Neural crest cell (in vitro differentiated cells): ENCODE data around the gene CRACR2B. TPM values are rescaled to one million over a fixed set of nuclear protein-coding genes. Genes with fewer than 3 reads are reported as not detected.

ENCODE experiments used
- DNase-seq: peaks from one replicate; pipeline ENCODE4 v3.0.0; 2021; ENCODE audit warnings: low read depth, mixed read lengths, low spot score
- H3K27ac Mint-ChIP-seq: one replicate; pipeline ENCODE4 v1.8.0; 2021; ENCODE audit warnings: mild to moderate bottlenecking, mixed read lengths; ENCODE audit not compliant: unreplicated experiment
- H3K27me3 Mint-ChIP-seq: 2 replicates; pipeline ENCODE4 v1.8.0; 2021; ENCODE audit warnings: low read depth, mild to moderate bottlenecking, mixed read lengths
- H3K36me3 Mint-ChIP-seq: 2 replicates; pipeline ENCODE4 v1.8.0; 2021; ENCODE audit warnings: low read depth, mild to moderate bottlenecking, mixed read lengths
- H3K4me1 Mint-ChIP-seq: 2 replicates; pipeline ENCODE4 v1.8.0; 2021; ENCODE audit warnings: mixed read lengths
- H3K4me3 Mint-ChIP-seq: one replicate; pipeline ENCODE4 v1.8.0; 2021; ENCODE audit warnings: mild to moderate bottlenecking, mixed read lengths
- H3K9me3 Mint-ChIP-seq: 2 replicates; pipeline ENCODE4 v1.8.0; 2021; ENCODE audit warnings: mixed read lengths
- CTCF ChIP-seq: fragments of 200-600 bp; sonication (generic); conservative IDR thresholded peaks from 2 replicates; pipeline ENCODE4 v1.5.0; 2021; ENCODE audit warnings: antibody characterized with exemption, mild to moderate bottlenecking
- long read RNA-seq: library from polyadenylated mRNA; unstranded; transcript quantifications from one replicate; pipeline ENCODE4 v2.0.0, GENCODE V29; 2020
- total RNA-seq: library from RNA; stranded (reverse); gene quantifications from 2 replicates; pipeline ENCODE4 v1.2.1, GENCODE V29; 2021

CRACR2B gene
- total RNA-seq = 1.6 and 2.7 TPM in 2 replicates
- long read RNA-seq = 0 reads

DNA sequence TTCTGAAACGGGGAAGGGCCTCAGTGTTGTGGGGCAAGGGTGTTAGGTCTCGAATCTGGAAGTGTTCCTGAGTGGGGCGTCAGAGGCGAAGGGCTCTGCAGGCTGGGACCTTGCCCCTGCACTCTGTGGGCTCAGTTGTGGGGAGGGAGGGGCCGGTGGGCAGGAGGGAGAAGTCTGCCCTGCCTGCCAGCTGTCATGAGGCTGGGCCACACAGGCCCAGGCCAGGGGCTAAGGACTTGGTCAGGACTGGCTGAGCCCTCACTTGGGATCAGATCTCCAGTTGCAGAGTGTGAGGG lies at the start of gene CRACR2B:
CRACR2B (plus strand) TSS at position 23 of the 296 bp plus-strand sequence. CDS start 689 bp downstream, outside the sequence.
- DNase-seq = no peak
- H3K27me3 Mint-ChIP-seq = peaks cover 60% of the 10 kb centered on the region
- H3K9me3 Mint-ChIP-seq = no peaks in the 10 kb centered on the region
- no peaks in the 10 kb centered on the region for H3K36me3 Mint-ChIP-seq
- peak within 1 kb of the TSS; percentile 81 for H3K4me3 Mint-ChIP-seq
- H3K4me1 Mint-ChIP-seq = peaks cover 21% of the 10 kb centered on the region
- no peak for TF ChIP-seq CTCF
- H3K27ac Mint-ChIP-seq = no peak within 1 kb of the TSS

DNA sequence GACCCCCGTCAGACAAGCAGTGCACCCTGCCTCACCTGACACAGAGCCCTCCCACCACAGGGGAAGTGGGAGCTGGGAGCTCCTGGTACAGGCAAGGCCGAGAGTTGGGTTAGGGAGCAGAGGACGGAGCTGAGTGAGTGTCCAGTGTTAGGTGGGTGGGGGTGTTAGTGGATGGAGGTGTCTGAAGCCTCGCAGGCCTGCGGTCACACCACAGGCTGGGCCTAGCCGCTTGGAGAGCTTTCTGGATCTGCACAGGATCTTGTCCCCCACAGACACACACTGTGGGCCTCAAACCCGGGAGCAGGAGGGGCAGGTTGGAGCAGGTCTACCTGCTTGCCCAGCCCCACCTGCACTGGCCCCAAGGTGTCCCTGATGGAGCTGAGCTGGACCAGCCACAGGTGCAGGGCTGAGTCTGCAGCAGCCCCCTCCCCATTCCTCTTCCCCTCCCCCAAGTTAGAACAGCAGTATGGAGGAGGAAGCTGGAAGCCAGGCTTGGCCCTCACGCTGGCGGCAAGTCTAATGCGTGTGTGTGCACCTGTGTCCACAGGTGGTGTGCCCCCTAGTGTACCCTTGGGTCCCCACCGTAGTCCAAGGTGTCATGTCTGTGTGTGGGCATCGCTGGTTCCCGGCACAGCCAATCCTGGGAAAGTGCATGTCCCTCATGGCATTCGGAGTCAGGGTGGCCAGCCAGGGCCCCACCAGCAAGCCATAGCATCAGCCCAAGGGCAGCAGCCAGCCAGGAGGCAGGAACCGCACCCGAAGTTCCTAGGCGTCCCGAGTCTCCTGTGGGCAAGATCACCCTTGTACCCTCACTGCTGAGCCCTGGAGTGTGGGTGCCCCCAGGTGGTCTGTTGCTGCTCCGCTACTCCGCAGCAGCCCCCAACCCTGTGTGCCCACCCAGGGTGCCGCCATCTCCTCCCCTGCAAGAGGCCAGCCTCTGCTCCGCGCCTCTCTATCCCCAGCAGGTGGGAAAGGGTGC lies 48.5 kb upstream of the CRACR2B start:
- DNase-seq = no peak
- Mint-ChIP-seq H3K9me3 (no peaks in the 10 kb centered on the region), H3K4me1 (peaks cover 29% of the 10 kb centered on the region), H3K4me3 (peak overlapping the region; percentile 68), H3K27ac (no peak overlapping the region), H3K36me3 (no peaks in the 10 kb centered on the region), H3K27me3 (peaks cover 2% of the 10 kb centered on the region)
- TF ChIP-seq CTCF = no peak

DNA sequence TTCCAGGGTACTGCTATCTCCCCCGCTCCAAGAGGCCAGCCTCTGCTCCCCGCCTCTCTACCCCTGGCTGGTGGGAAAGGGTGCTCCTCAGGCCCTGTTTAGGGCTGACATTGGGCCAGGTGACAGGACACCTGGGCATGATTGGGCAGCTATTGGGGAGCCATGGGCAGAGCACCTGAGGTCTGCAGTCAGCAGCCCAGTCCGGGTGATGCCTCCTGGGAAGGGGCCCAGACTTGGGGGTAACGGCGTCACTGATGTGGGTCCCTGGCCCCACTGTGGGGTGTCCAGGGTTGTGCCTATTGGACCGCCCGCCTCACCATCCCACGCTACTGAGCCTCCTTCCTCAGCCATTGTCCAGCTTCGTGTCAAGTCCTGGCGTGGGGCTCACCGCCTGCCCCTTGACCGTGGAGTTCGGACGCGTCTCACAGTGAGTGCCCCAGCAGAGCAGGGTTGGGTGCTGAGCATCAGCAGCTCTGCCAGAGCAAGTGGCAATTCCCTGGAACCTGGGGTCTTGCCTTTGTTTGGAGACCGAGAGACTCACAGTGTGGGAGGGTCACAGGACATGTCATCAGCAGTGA lies 47.7 kb upstream of the CRACR2B start:
- no peaks in the 10 kb centered on the region for H3K9me3 Mint-ChIP-seq
- H3K4me3 Mint-ChIP-seq = peak overlapping the region; percentile 83
- H3K27ac Mint-ChIP-seq = no peak overlapping the region
- no peak for TF ChIP-seq CTCF
- peaks cover 28% of the 10 kb centered on the region for H3K4me1 Mint-ChIP-seq
- DNase-seq = no peak
- H3K27me3 Mint-ChIP-seq = peaks cover 2% of the 10 kb centered on the region
- H3K36me3 Mint-ChIP-seq = no peaks in the 10 kb centered on the region

GRCh38 chr11:782264-783174 lies 45.2 kb upstream of the CRACR2B start:
- DNase-seq = no peak
- Mint-ChIP-seq H3K36me3 (no peaks in the 10 kb centered on the region), H3K9me3 (no peaks in the 10 kb centered on the region), H3K4me1 (peaks cover 15% of the 10 kb centered on the region), H3K27me3 (peaks cover 6% of the 10 kb centered on the region), H3K4me3 (peak overlapping the region; percentile 70), H3K27ac (no peak overlapping the region)
- no peak for TF ChIP-seq CTCF

GRCh38 chr11:783581-784015 lies 44.1 kb upstream of the CRACR2B start:
- Mint-ChIP-seq H3K9me3 (no peaks in the 10 kb centered on the region), H3K4me3 (peak overlapping the region; percentile 70), H3K27ac (no peak overlapping the region), H3K27me3 (peaks cover 6% of the 10 kb centered on the region), H3K36me3 (no peaks in the 10 kb centered on the region), H3K4me1 (peaks cover 15% of the 10 kb centered on the region)
- peak; percentile 77 for DNase-seq
- TF ChIP-seq CTCF = peak; percentile 84
